ENCODE results near the gene RNF151. TPM values are rescaled to one million over a fixed set of nuclear protein-coding genes. Genes with fewer than 3 reads are reported as not detected.

The RNF151 gene
- total and polyA plus RNA-seq, 10 of the 15 experiments (the other 5 are each of a cell fraction or from before 2014, with no cell fraction given) = 0.17 to 0.56 TPM; not detected in 8

DNA sequence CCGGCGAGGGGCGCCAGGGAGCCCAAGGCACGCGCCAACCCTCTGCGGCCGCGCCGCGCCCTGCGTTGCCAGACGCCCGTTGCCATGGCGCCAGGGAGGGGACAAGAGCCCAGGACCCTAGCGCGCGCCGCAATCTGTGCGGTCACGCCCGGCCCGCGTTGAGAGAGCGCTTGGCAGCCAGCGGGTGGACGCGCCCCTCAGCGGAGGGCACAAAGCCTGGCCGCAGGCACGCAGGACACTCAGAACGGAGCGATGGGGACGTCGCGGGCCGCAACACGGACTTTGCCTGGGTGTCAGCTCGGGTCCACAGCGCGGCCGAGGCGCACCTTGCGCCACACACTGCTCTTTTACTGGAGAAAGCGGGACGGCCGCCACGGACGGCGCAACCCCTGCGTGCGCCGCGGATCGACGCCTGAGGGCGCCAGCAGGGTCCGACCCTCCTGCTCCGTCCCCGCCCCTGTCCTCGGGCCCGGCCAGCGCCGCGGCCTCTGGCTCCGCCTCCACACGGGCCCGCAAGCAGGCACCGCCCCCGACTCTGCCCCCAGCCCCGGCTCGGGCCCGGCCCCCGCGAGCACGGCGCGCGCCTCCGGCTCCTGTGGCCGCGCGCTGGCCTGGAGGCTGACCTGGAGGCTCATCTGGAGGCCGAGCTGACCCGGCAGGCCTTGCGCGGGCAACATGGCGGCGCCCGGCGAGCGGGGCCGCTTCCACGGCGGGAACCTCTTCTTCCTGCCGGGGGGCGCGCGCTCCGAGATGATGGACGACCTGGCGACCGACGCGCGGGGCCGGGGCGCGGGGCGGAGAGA lies 17.1 kb downstream of the RNF151 start, which contains the start of gene GFER (continued):
- TF ChIP-seq SMC3 (IDR thresholded peaks at IDR 0.05; ENCODE audit: borderline replicate concordance, low read length) (no peak), RBBP5 (conservative IDR thresholded peaks at IDR 0.05) (no peak), NR2F1 (conservative IDR thresholded peaks at IDR 0.05) (peak; percentile 100), HCFC1 (IDR thresholded peaks at IDR 0.05; ENCODE audit: low read length) (peak; percentile 65), RB1 (IDR thresholded peaks at IDR 0.05; ENCODE audit: borderline replicate concordance) (peak; percentile 81; the same call in 1 of the 2 replicates), GABPA (IDR thresholded peaks at IDR 0.05; ENCODE audit: low read depth) (no peak), GATAD2B (conservative IDR thresholded peaks at IDR 0.05; ENCODE audit: low read depth) (peak; percentile 65), BACH1 (IDR thresholded peaks at IDR 0.05; ENCODE audit: borderline replicate concordance) (peak; percentile 81), CHD2 (IDR thresholded peaks at IDR 0.05; ENCODE audit: borderline replicate concordance, low read depth, low read length) (no peak), IRF4 (IDR thresholded peaks at IDR 0.05; ENCODE audit: low read depth, low read length) (no peak), FOS (IDR thresholded peaks at IDR 0.05; ENCODE audit: borderline replicate concordance, extremely low read depth, insufficient read length) (no peak), NR2C2 (IDR thresholded peaks at IDR 0.05; ENCODE audit: borderline replicate concordance, control insufficient read depth, insufficient read length, low read depth) (no peak), JUND (IDR thresholded peaks at IDR 0.05; ENCODE audit: low read depth, low read length) (no peak)
- TF ChIP-seq, protein P1, sequence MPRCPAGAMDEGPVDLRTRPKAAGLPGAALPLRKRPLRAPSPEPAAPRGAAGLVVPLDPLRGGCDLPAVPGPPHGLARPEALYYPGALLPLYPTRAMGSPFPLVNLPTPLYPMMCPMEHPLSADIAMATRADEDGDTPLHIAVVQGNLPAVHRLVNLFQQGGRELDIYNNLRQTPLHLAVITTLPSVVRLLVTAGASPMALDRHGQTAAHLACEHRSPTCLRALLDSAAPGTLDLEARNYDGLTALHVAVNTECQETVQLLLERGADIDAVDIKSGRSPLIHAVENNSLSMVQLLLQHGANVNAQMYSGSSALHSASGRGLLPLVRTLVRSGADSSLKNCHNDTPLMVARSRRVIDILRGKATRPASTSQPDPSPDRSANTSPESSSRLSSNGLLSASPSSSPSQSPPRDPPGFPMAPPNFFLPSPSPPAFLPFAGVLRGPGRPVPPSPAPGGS (IDR thresholded peaks at IDR 0.05; ENCODE audit: borderline replicate concordance, insufficient read depth, low read depth, low read length, poor library complexity, severe bottlenecking) = peak; percentile 50
- TF ChIP-seq, protein P2, sequence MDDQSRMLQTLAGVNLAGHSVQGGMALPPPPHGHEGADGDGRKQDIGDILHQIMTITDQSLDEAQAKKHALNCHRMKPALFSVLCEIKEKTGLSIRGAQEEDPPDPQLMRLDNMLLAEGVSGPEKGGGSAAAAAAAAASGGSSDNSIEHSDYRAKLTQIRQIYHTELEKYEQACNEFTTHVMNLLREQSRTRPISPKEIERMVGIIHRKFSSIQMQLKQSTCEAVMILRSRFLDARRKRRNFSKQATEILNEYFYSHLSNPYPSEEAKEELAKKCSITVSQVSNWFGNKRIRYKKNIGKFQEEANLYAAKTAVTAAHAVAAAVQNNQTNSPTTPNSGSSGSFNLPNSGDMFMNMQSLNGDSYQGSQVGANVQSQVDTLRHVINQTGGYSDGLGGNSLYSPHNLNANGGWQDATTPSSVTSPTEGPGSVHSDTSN (IDR thresholded peaks at IDR 0.05; ENCODE audit: insufficient replicate concordance, low read depth, low read length) = no peak
- TF ChIP-seq, protein P3, sequence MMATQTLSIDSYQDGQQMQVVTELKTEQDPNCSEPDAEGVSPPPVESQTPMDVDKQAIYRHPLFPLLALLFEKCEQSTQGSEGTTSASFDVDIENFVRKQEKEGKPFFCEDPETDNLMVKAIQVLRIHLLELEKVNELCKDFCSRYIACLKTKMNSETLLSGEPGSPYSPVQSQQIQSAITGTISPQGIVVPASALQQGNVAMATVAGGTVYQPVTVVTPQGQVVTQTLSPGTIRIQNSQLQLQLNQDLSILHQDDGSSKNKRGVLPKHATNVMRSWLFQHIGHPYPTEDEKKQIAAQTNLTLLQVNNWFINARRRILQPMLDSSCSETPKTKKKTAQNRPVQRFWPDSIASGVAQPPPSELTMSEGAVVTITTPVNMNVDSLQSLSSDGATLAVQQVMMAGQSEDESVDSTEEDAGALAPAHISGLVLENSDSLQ (IDR thresholded peaks at IDR 0.05) = no peak
- TF ChIP-seq, protein P4, sequence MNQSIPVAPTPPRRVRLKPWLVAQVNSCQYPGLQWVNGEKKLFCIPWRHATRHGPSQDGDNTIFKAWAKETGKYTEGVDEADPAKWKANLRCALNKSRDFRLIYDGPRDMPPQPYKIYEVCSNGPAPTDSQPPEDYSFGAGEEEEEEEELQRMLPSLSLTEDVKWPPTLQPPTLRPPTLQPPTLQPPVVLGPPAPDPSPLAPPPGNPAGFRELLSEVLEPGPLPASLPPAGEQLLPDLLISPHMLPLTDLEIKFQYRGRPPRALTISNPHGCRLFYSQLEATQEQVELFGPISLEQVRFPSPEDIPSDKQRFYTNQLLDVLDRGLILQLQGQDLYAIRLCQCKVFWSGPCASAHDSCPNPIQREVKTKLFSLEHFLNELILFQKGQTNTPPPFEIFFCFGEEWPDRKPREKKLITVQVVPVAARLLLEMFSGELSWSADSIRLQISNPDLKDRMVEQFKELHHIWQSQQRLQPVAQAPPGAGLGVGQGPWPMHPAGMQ (IDR thresholded peaks at IDR 0.05; ENCODE audit: borderline replicate concordance) = no peak
- TF ChIP-seq, protein P5, sequence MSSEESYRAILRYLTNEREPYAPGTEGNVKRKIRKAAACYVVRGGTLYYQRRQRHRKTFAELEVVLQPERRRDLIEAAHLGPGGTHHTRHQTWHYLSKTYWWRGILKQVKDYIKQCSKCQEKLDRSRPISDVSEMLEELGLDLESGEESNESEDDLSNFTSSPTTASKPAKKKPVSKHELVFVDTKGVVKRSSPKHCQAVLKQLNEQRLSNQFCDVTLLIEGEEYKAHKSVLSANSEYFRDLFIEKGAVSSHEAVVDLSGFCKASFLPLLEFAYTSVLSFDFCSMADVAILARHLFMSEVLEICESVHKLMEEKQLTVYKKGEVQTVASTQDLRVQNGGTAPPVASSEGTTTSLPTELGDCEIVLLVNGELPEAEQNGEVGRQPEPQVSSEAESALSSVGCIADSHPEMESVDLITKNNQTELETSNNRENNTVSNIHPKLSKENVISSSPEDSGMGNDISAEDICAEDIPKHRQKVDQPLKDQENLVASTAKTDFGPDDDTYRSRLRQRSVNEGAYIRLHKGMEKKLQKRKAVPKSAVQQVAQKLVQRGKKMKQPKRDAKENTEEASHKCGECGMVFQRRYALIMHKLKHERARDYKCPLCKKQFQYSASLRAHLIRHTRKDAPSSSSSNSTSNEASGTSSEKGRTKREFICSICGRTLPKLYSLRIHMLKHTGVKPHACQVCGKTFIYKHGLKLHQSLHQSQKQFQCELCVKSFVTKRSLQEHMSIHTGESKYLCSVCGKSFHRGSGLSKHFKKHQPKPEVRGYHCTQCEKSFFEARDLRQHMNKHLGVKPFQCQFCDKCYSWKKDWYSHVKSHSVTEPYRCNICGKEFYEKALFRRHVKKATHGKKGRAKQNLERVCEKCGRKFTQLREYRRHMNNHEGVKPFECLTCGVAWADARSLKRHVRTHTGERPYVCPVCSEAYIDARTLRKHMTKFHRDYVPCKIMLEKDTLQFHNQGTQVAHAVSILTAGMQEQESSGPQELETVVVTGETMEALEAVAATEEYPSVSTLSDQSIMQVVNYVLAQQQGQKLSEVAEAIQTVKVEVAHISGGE (CRISPR knock-in tag; IDR thresholded peaks at IDR 0.05) = no peak
- TF ChIP-seq, protein P6, sequence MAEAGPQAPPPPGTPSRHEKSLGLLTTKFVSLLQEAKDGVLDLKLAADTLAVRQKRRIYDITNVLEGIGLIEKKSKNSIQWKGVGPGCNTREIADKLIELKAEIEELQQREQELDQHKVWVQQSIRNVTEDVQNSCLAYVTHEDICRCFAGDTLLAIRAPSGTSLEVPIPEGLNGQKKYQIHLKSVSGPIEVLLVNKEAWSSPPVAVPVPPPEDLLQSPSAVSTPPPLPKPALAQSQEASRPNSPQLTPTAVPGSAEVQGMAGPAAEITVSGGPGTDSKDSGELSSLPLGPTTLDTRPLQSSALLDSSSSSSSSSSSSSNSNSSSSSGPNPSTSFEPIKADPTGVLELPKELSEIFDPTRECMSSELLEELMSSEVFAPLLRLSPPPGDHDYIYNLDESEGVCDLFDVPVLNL (IDR thresholded peaks at IDR 0.05; ENCODE audit: low read depth, low read length) = no peak

All from GM12878 (cell line).